NCI-H345 treated with DMSO at 0.1 percent for 48 hours (cell line): Measurements from ENCODE around the gene KIF20B.
"Not testable (repeated sequence)": the region's sequence is repeated elsewhere in the genome, so short reads cannot be mapped to it uniquely, and the experiment has no call there.

Experiments
- DNase-seq: peaks from one replicate; lab custom pipeline; 2025; ENCODE audit not compliant: unreplicated experiment; lab: John Stamatoyannopoulos, UW

Gene KIF20B

GRCh38 chr10:89776665-89777064 lies 75.3 kb downstream of the KIF20B start:
- no peak for DNase-seq

- DNase-seq: no peak
Measured at GRCh38 chr10:89782470-89782869, 81.1 kb downstream of the KIF20B start.

GRCh38 chr10:89783406-89783805 lies 82.0 kb downstream of the KIF20B start:
- no peak for DNase-seq

GRCh38 chr10:89785095-89785494 lies 83.7 kb downstream of the KIF20B start:
- no peak for DNase-seq

- no peak for DNase-seq
Measured at GRCh38 chr10:89789188-89789877, 87.9 kb downstream of the KIF20B start.

- no peak for DNase-seq
Measured at GRCh38 chr10:89792187-89792586, 90.8 kb downstream of the KIF20B start.

- peak; percentile 60 for DNase-seq
Measured at GRCh38 chr10:89793649-89794254, 92.4 kb downstream of the KIF20B start.

GRCh38 chr10:89795840-89796239 lies 94.5 kb downstream of the KIF20B start:
- DNase-seq: no peak

- no peak for DNase-seq
Measured at GRCh38 chr10:89798092-89798491, 96.7 kb downstream of the KIF20B start.

- no peak for DNase-seq
Measured at GRCh38 chr10:89799573-89799972, 98.2 kb downstream of the KIF20B start.

- no peak for DNase-seq
Measured at GRCh38 chr10:89805599-89806013, 104.2 kb downstream of the KIF20B start.

GRCh38 chr10:89808842-89809241 lies 107.5 kb downstream of the KIF20B start:
- no peak for DNase-seq

GRCh38 chr10:89809766-89810165 lies 108.4 kb downstream of the KIF20B start:
- DNase-seq: no peak

- DNase-seq: peak; percentile 69
Measured at GRCh38 chr10:89810908-89811525, 109.6 kb downstream of the KIF20B start.

GRCh38 chr10:89813546-89813945 lies 112.2 kb downstream of the KIF20B start:
- DNase-seq: no peak

- DNase-seq: no peak
Measured at GRCh38 chr10:89814278-89814677, 112.9 kb downstream of the KIF20B start.

- no peak for DNase-seq
Measured at GRCh38 chr10:89815049-89815853, 113.9 kb downstream of the KIF20B start.

GRCh38 chr10:89819008-89819407 lies 117.6 kb downstream of the KIF20B start:
- not testable (repeated sequence) for DNase-seq
